HL-60 (cell line): ENCODE measurements around the gene SLPI.

ENCODE experiments used
- CTCF ChIP-seq: IDR thresholded peaks from one replicate; pipeline ENCODE4 v1.5.1; 2011; ENCODE audit warnings: low read length, control low read depth, inconsistent platforms; ENCODE audit not compliant: insufficient read depth
- POLR2AphosphoS5 ChIP-seq: IDR thresholded peaks from 2 replicates; pipeline ENCODE4 v1.6.1; 2012; ENCODE audit warnings: low read depth

- TF ChIP-seq CTCF = no peak
- TF ChIP-seq POLR2AphosphoS5 = no peak
Measured at GRCh38 chr20:45223136-45223535, 31.2 kb downstream of the SLPI start.
